ENCODE measurements around the gene NLRC3. TPM values are rescaled to one million over a fixed set of nuclear protein-coding genes. Genes with fewer than 3 reads are reported as not detected.
"Not testable (repeated sequence)": the region's sequence is repeated elsewhere in the genome, so short reads cannot be mapped to it uniquely, and the experiment has no call there.

NLRC3 gene
- total RNA-seq, 1 experiment from 2014 or later: 0.02 TPM

GRCh38 chr16:3530371-3530914 is 46.8 kb downstream of the NLRC3 start:
- no peak for DNase-seq
- Histone ChIP-seq H3K27me3 (no peaks in the 10 kb centered on the region), H3K4me3 (no peak overlapping the region), H3K36me3 (no peaks in the 10 kb centered on the region; the same call in 1 of the 2 replicates), H3K9me3 (replicated peaks) (no peaks in the 10 kb centered on the region), H3K27ac (no peak overlapping the region), H3K4me1 (no peaks in the 10 kb centered on the region)

DNA sequence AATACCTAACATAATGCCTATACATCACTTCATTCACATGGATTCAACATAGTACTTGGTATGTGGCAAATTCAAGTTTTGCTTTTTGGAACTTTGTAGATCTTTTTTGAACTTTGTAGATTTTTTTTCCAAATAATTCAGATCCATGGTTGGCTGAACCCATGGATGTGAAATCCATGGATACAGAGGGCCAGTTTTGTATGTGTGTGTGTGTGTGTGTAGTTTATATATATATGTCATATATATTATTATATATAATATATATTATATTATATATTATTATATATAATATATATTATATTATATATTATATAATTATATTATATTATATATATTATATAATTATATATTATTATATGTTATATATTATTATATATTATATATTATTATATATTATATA is 48.0 kb downstream of the NLRC3 start:
- no peak overlapping the region for H3K4me3 ChIP-seq
- no peaks in the 10 kb centered on the region for H3K9me3 ChIP-seq (replicated peaks)
- no peak for DNase-seq
- no peaks in the 10 kb centered on the region; the same call in 1 of the 2 replicates for H3K36me3 ChIP-seq
- no peak overlapping the region for H3K27ac ChIP-seq
- H3K4me1 ChIP-seq: no peaks in the 10 kb centered on the region
- no peaks in the 10 kb centered on the region for H3K27me3 ChIP-seq

DNA sequence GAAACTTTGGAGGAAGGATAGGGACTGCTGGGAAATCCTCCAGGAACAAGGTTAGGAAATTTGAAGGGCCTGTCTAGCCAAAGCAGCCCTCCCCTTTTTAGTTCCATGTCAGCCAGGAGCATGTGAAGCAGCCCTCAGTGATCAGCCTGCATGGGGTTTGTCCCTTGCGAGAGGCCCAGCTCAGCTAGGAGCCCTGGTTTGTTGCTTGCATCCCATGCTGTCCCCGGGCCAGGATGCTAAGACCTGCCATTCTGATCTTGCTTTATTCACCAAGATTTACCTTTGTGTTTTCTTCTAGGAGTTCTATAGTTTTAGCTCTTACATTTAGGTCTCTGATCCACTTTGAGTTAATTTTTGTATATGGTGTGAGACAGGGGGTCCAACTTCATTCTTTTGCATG is 48.8 kb downstream of the NLRC3 start:
- no peak overlapping the region for H3K4me3 ChIP-seq
- no peaks in the 10 kb centered on the region for H3K27me3 ChIP-seq
- H3K36me3 ChIP-seq: no peaks in the 10 kb centered on the region; the same call in 1 of the 2 replicates
- no peaks in the 10 kb centered on the region for H3K4me1 ChIP-seq
- DNase-seq: no peak
- no peaks in the 10 kb centered on the region for H3K9me3 ChIP-seq (replicated peaks)
- H3K27ac ChIP-seq: no peak overlapping the region

- not testable (repeated sequence) for H3K9me3 ChIP-seq (replicated peaks); H3K27ac ChIP-seq; H3K4me3 ChIP-seq; H3K4me1 ChIP-seq; H3K36me3 ChIP-seq; H3K27me3 ChIP-seq
- peak; percentile 76 to 78 for DNase-seq
Measured at GRCh38 chr16:3527216-3527829, 49.9 kb downstream of the NLRC3 start.

GRCh38 chr16:3525951-3526350 is 51.3 kb downstream of the NLRC3 start:
- no peak overlapping the region for H3K4me3 ChIP-seq
- H3K27ac ChIP-seq: no peak overlapping the region
- no peaks in the 10 kb centered on the region; the same call in 1 of the 2 replicates for H3K36me3 ChIP-seq
- no peaks in the 10 kb centered on the region for H3K27me3 ChIP-seq
- no peak for DNase-seq
- H3K9me3 ChIP-seq (replicated peaks): no peaks in the 10 kb centered on the region
- no peaks in the 10 kb centered on the region for H3K4me1 ChIP-seq

DNA sequence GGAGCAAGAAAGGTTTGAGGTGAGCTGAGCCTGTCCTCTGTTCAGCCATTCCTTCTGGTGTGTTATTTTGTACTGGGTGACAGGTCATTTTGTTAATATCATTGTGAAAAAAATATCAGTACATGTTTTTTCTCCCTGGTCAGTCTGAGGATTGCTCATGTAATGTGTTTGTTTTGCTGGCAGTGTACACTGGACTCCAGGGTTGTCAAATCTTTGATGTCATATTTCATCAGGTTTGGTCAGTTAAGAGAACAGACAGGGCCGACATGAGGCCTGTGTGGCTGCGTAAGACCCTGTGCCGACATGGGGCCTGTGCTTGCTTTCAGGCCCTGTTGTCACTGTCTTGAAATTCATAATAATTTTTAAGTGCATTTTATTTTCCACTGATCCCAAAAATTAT is 53.9 kb downstream of the NLRC3 start:
- Histone ChIP-seq H3K27me3 (no peaks in the 10 kb centered on the region), H3K36me3 (no peaks in the 10 kb centered on the region), H3K4me3 (no peak overlapping the region), H3K4me1 (peaks cover 14% of the 10 kb centered on the region; the same call in 1 of the 2 replicates), H3K27ac (no peak overlapping the region), H3K9me3 (replicated peaks) (no peaks in the 10 kb centered on the region)
- no peak for DNase-seq

DNA sequence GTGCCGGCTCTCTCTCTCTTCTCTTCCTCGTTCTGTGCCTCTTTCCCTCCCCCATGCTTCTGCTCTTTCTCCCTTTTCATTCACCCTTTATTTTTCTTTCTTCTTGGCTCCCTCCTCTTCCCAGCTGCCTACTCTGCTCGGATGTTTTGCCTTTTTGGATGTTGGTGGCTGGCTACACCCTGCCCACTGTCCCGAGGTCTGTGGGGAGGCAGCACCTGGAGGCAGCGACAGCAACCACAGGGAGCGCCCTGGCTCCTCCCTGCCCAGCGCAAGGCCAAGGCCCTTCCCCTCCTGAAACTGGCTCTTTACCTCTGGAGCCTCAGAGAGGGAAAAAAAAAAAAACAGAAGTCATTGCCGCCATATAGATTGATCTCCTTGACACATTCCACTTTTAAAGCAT is 56.4 kb downstream of the NLRC3 start:
- no peaks in the 10 kb centered on the region; the same call in 1 of the 2 replicates for H3K36me3 ChIP-seq
- H3K4me3 ChIP-seq: no peak overlapping the region
- H3K27ac ChIP-seq: no peak overlapping the region
- H3K4me1 ChIP-seq: peaks cover 24% of the 10 kb centered on the region
- no peaks in the 10 kb centered on the region for H3K9me3 ChIP-seq (replicated peaks)
- no peaks in the 10 kb centered on the region for H3K27me3 ChIP-seq
- DNase-seq: no peak

DNA sequence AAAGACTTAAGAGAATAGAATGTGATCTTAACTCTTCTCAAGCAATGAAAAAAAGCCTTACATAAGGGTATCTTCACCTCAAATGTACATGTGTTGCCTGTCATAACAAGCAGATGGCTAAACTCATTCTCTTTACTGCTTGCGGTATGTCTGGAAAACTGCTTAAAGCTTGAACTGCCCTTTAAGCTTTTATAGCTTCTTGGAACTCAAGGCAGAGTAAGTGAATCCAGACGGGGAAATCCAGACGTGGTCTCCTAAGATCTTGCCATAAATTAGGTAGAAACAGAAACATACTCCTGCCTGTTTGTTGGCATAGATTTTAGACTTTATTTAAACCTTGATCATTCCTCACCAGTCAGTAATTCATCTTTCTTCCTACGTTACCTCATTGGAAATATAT is 56.8 kb downstream of the NLRC3 start:
- Histone ChIP-seq H3K27ac (no peak overlapping the region), H3K9me3 (replicated peaks) (no peaks in the 10 kb centered on the region), H3K4me3 (no peak overlapping the region), H3K27me3 (no peaks in the 10 kb centered on the region), H3K4me1 (peaks cover 24% of the 10 kb centered on the region), H3K36me3 (no peaks in the 10 kb centered on the region; the same call in 1 of the 2 replicates)
- no peak for DNase-seq

DNA sequence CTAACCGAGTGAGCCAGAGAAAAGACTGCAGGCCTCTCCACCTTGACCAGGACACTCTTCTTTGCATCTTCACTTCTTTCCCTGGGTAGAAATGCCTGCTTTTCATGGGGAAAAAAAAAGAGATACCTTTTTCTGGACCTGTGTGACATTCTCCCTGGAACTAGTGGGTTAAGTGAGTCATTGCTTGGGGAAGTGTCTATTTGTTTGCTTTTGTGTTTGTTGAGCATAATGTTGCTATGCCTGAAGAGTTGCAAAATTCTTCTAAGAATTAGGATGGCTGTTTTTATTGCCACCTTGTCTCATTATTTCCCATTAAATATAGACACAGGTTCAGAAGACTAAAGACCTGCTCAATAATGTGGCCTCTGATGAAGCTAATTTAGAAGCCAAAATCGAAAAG is 57.6 kb downstream of the NLRC3 start:
- no peaks in the 10 kb centered on the region; the same call in 1 of the 2 replicates for H3K36me3 ChIP-seq

GRCh38 chr16:3518986-3519348 is 58.2 kb downstream of the NLRC3 start:
- H3K9me3 ChIP-seq (replicated peaks): no peaks in the 10 kb centered on the region
- H3K4me1 ChIP-seq: peaks cover 27% of the 10 kb centered on the region
- no peaks in the 10 kb centered on the region; the same call in 1 of the 2 replicates for H3K36me3 ChIP-seq
- no peaks in the 10 kb centered on the region for H3K27me3 ChIP-seq
- DNase-seq: no peak
- H3K27ac ChIP-seq: peak overlapping the region; percentile 51
- H3K4me3 ChIP-seq: no peak overlapping the region

More for the DNA sequence above, 57.6 kb downstream of the NLRC3 start:
- DNase-seq: no peak
- no peaks in the 10 kb centered on the region for H3K9me3 ChIP-seq (replicated peaks)
- H3K27me3 ChIP-seq: no peaks in the 10 kb centered on the region
- peaks cover 27% of the 10 kb centered on the region for H3K4me1 ChIP-seq
- H3K27ac ChIP-seq: no peak overlapping the region
- H3K4me3 ChIP-seq: no peak overlapping the region

- H3K4me1 ChIP-seq: peaks cover 27% of the 10 kb centered on the region
- H3K27ac ChIP-seq: peak overlapping the region; percentile 51
- no peak overlapping the region for H3K4me3 ChIP-seq
- peak in 1 of 2 experiments; percentile 61 for DNase-seq
- no peaks in the 10 kb centered on the region for H3K27me3 ChIP-seq
- no peaks in the 10 kb centered on the region for H3K9me3 ChIP-seq (replicated peaks)
- no peaks in the 10 kb centered on the region; the same call in 1 of the 2 replicates for H3K36me3 ChIP-seq
Measured at GRCh38 chr16:3518292-3518985, 58.8 kb downstream of the NLRC3 start.

- no peak for DNase-seq
- no peak overlapping the region for H3K4me3 ChIP-seq
- H3K4me1 ChIP-seq: peaks cover 27% of the 10 kb centered on the region
- H3K27me3 ChIP-seq: no peaks in the 10 kb centered on the region
- H3K27ac ChIP-seq: no peak overlapping the region
- H3K9me3 ChIP-seq (replicated peaks): no peaks in the 10 kb centered on the region
- H3K36me3 ChIP-seq: no peaks in the 10 kb centered on the region; the same call in 1 of the 2 replicates
Measured at GRCh38 chr16:3515897-3516296, 61.3 kb downstream of the NLRC3 start.

DNA sequence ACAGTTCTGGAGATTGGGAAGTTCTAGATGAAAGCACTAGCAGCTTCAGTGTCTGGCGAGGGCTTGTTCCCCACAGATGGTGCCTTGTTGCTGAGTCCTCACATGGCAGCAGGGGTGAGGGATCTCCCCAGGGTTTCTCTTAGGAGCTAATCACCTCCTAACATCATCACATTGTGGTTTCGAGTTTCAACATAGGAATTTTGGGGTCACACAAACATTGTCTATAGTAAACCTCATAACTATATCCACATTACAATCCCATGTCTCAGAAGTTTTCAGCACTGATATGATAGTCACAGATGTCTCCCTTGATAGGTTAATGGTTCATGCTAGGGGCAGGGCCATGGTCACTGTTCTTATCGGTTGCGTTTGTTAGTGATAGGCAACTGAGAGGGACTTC is 62.6 kb downstream of the NLRC3 start:
- no peaks in the 10 kb centered on the region; the same call in 1 of the 2 replicates for H3K36me3 ChIP-seq
- H3K9me3 ChIP-seq (replicated peaks): no peaks in the 10 kb centered on the region
- H3K4me3 ChIP-seq: no peak overlapping the region
- H3K27me3 ChIP-seq: no peaks in the 10 kb centered on the region
- no peak overlapping the region for H3K27ac ChIP-seq
- no peak for DNase-seq
- peaks cover 26% of the 10 kb centered on the region for H3K4me1 ChIP-seq

DNA sequence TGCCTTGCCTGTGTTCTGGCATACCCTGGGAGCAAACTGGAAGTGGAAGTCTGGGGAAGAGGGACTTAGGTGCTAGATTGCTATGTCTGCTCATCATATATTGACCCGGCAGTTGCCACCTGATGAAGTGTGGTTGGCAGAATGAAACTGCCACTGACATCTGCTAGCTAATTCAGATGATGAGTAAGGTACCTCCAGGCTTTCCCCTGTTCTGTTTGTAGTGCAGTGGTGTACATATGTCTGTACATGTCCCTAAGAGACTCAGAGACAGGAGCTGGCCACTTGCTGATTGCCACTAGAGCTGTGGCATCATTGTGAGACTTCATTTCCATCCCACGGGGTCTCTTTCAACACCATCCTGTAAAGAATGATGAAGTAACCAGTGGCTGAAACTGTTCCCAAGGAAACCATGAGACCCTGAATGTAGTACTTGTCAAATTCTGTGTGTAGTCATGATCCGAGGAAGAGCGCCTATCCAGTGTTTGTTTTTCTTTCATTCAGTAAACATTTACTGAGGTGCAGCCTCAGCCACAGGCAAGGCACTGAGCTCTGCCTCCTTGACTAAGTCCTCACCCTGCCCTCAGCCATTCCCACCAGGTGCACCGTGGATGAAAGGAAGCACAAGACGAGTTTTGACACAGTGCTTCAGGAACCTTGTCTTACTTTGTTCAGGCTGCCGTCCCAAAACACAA is 63.2 kb downstream of the NLRC3 start:
- Histone ChIP-seq H3K27ac (no peak overlapping the region), H3K4me3 (no peak overlapping the region), H3K4me1 (peaks cover 20% of the 10 kb centered on the region), H3K9me3 (replicated peaks) (no peaks in the 10 kb centered on the region), H3K36me3 (no peaks in the 10 kb centered on the region; the same call in 1 of the 2 replicates), H3K27me3 (no peaks in the 10 kb centered on the region)
- no peak for DNase-seq

All from SJCRH30 (cell line).